ENCODE data around the gene ARMH1.
A peak's percentile ranks its signal among the peaks of the same experiment; 100 is the strongest.

DNA sequence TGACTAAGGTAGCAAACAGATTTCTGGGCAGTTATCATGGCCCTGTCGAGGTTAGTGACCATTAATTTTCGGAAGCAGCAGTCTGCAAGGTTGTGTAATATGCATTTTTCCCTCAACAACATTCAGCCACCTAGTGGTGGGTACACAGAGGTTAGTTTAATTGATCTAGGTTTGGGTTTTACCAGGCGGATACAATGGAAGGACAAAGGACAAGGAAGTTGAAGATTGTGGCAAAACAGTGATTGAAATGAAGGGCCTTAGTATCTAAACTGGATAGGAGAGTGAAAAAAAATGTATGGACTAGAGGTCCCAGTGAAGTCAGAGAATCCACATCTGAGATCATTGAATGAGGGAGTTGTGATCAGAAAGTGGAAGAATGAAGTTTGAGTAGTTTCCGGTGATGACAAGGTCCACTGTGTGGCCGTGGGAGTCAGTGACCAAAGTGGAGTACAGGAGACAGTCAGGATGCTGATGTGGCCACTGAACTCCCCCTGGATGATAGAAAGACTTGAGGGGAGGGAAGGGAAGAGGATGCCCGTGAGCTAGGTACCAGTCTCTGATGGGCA, 2.8 kb downstream of the ARMH1 start:
- TF ChIP-seq, protein P1, sequence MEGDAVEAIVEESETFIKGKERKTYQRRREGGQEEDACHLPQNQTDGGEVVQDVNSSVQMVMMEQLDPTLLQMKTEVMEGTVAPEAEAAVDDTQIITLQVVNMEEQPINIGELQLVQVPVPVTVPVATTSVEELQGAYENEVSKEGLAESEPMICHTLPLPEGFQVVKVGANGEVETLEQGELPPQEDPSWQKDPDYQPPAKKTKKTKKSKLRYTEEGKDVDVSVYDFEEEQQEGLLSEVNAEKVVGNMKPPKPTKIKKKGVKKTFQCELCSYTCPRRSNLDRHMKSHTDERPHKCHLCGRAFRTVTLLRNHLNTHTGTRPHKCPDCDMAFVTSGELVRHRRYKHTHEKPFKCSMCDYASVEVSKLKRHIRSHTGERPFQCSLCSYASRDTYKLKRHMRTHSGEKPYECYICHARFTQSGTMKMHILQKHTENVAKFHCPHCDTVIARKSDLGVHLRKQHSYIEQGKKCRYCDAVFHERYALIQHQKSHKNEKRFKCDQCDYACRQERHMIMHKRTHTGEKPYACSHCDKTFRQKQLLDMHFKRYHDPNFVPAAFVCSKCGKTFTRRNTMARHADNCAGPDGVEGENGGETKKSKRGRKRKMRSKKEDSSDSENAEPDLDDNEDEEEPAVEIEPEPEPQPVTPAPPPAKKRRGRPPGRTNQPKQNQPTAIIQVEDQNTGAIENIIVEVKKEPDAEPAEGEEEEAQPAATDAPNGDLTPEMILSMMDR (IDR thresholded peaks at IDR 0.05; ENCODE audit: poor library complexity) = peak; percentile 37
- TF ChIP-seq EZH2 (IDR thresholded peaks at IDR 0.05; ENCODE audit: borderline replicate concordance) = no peak

Data from hepatocyte (in vitro differentiated cells).